HEK293 (cell line): ENCODE data around the gene FOXM1.

ENCODE experiments used
- ELK4 ChIP-seq: IDR thresholded peaks from 2 replicates; pipeline ENCODE4 v1.6.1; 2011; ENCODE audit warnings: mild to moderate bottlenecking, low read depth, low read length, borderline replicate concordance
- GLIS1 ChIP-seq: fragments of 450-650 bp; formaldehyde crosslinking; IDR thresholded peaks from 2 replicates; pipeline ENCODE4 v1.5.1; 2016; ENCODE audit warnings: missing biosample characterization, missing genetic modification characterization
- MYNN ChIP-seq: fragments of 450-650 bp; formaldehyde crosslinking; IDR thresholded peaks from 2 replicates; pipeline ENCODE4 v1.5.1; 2016; ENCODE audit warnings: missing biosample characterization, missing genetic modification characterization, borderline replicate concordance
- ZBTB7A ChIP-seq: fragments of 450-650 bp; formaldehyde crosslinking; IDR thresholded peaks from 2 replicates; pipeline ENCODE4 v1.5.1; 2016; ENCODE audit warnings: low read depth, missing biosample characterization, missing genetic modification characterization
- ZNF138 ChIP-seq: fragments of 450-650 bp; formaldehyde crosslinking; IDR thresholded peaks from 2 replicates; pipeline ENCODE4 v1.5.1; 2016; ENCODE audit warnings: missing biosample characterization, missing genetic modification characterization, borderline replicate concordance
- ZNF239 ChIP-seq: fragments of 450-650 bp; formaldehyde crosslinking; IDR thresholded peaks from 2 replicates; pipeline ENCODE4 v1.5.1; 2016; ENCODE audit warnings: missing biosample characterization, missing genetic modification characterization
- ZNF292 ChIP-seq: fragments of 450-650 bp; formaldehyde crosslinking; IDR thresholded peaks from 2 replicates; pipeline ENCODE4 v1.5.1; 2016; ENCODE audit warnings: low read depth, missing biosample characterization, missing genetic modification characterization, borderline replicate concordance
- ZNF335 ChIP-seq: fragments of 450-650 bp; formaldehyde crosslinking; conservative IDR thresholded peaks from 2 replicates; pipeline ENCODE4 v1.5.1; 2016; ENCODE audit warnings: missing biosample characterization, missing genetic modification characterization
- ZNF423 ChIP-seq: fragments of 450-650 bp; formaldehyde crosslinking; IDR thresholded peaks from 2 replicates; pipeline ENCODE4 v1.5.1; 2016; ENCODE audit warnings: missing biosample characterization, missing genetic modification characterization
- ZNF629 ChIP-seq: fragments of 450-650 bp; formaldehyde crosslinking; IDR thresholded peaks from 2 replicates; pipeline ENCODE4 v1.5.1; 2017; ENCODE audit warnings: missing biosample characterization, missing genetic modification characterization
- ZNF677 ChIP-seq: fragments of 450-650 bp; IDR thresholded peaks from 2 replicates; pipeline ENCODE4 v1.5.0; 2018; ENCODE audit warnings: missing biosample characterization, mild to moderate bottlenecking, missing genetic modification characterization, moderate library complexity
- TF ChIP-seq, protein P1 (sequence below): fragments of 450-650 bp; formaldehyde crosslinking; IDR thresholded peaks from 2 replicates; pipeline ENCODE4 v1.5.1; 2016; ENCODE audit warnings: missing biosample characterization, missing genetic modification characterization
- TF ChIP-seq, protein P2 (sequence below): fragments of 450-650 bp; formaldehyde crosslinking; IDR thresholded peaks from 2 replicates; pipeline ENCODE4 v1.5.1; 2016; ENCODE audit warnings: missing biosample characterization, missing genetic modification characterization

- TF ChIP-seq ZNF239 (tag by site-specific recombination) (no peak), ZNF629 (tag by site-specific recombination) (no peak), ZNF423 (tag by site-specific recombination) (no peak), ZNF677 (tag by site-specific recombination) (no peak), ELK4 (no peak), ZNF292 (tag by site-specific recombination) (no peak), ZNF138 (tag by site-specific recombination) (no peak), GLIS1 (tag by site-specific recombination) (no peak), ZNF335 (no peak), ZBTB7A (no peak), MYNN (tag by site-specific recombination) (no peak)
- TF ChIP-seq, protein P1, sequence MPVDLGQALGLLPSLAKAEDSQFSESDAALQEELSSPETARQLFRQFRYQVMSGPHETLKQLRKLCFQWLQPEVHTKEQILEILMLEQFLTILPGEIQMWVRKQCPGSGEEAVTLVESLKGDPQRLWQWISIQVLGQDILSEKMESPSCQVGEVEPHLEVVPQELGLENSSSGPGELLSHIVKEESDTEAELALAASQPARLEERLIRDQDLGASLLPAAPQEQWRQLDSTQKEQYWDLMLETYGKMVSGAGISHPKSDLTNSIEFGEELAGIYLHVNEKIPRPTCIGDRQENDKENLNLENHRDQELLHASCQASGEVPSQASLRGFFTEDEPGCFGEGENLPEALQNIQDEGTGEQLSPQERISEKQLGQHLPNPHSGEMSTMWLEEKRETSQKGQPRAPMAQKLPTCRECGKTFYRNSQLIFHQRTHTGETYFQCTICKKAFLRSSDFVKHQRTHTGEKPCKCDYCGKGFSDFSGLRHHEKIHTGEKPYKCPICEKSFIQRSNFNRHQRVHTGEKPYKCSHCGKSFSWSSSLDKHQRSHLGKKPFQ (tag by site-specific recombination): no peak
- TF ChIP-seq, protein P2, sequence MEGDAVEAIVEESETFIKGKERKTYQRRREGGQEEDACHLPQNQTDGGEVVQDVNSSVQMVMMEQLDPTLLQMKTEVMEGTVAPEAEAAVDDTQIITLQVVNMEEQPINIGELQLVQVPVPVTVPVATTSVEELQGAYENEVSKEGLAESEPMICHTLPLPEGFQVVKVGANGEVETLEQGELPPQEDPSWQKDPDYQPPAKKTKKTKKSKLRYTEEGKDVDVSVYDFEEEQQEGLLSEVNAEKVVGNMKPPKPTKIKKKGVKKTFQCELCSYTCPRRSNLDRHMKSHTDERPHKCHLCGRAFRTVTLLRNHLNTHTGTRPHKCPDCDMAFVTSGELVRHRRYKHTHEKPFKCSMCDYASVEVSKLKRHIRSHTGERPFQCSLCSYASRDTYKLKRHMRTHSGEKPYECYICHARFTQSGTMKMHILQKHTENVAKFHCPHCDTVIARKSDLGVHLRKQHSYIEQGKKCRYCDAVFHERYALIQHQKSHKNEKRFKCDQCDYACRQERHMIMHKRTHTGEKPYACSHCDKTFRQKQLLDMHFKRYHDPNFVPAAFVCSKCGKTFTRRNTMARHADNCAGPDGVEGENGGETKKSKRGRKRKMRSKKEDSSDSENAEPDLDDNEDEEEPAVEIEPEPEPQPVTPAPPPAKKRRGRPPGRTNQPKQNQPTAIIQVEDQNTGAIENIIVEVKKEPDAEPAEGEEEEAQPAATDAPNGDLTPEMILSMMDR: no peak
These were observed 20.9 kb downstream of the FOXM1 start for GRCh38 chr12:2856051-2856450.
